Fibroblast of skin of left quadriceps (primary cell): ENCODE measurements around the gene ZDHHC14.
A peak's percentile ranks its signal among the peaks of the same experiment; 100 is the strongest.
"Not testable (repeated sequence)": the region's sequence is repeated elsewhere in the genome, so short reads cannot be mapped to it uniquely, and the experiment has no call there.

Source experiments
- DNase-seq, 2 experiments: peaks; one replicate each; pipeline ENCODE4 v3.0.0-alpha.2; 2013; ENCODE audit warnings: low read depth in 2 of 2

Gene ZDHHC14

DNA sequence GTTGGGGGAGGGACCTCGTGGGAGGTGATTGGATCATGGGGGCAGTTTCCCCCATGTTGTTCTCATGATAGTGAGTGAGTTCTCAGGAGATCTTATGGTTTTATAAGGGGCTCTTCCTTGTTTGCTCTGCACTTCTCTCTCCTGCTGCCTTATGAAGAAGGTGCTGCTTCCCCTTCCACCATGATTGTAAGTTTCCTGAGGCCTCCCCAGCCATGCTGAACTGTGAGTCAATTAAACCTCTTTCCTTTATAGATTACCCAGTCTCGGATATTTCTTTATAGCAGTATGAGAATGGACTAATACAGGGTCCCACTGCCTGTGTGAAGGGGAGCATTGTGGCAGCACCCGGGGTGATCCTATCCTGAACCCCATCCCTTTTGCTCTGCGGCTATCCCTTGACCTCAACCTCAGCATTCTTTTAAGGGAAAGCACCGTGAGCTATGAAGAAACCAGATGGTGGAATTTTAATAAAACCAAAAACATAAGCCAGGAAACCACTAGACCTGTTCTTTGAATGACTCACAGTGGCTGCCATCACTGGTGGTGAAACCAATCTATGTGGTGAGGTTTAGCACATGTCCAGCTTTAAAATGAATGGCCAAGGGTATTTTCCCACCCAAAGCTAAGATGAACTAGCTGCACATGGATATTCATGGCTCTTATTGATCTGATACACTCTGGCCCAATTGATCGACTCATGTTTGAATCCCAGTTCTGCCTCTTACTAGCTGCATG lies 62.2 kb downstream of the ZDHHC14 start:
- peak; percentile 61 to 62 for DNase-seq

DNA sequence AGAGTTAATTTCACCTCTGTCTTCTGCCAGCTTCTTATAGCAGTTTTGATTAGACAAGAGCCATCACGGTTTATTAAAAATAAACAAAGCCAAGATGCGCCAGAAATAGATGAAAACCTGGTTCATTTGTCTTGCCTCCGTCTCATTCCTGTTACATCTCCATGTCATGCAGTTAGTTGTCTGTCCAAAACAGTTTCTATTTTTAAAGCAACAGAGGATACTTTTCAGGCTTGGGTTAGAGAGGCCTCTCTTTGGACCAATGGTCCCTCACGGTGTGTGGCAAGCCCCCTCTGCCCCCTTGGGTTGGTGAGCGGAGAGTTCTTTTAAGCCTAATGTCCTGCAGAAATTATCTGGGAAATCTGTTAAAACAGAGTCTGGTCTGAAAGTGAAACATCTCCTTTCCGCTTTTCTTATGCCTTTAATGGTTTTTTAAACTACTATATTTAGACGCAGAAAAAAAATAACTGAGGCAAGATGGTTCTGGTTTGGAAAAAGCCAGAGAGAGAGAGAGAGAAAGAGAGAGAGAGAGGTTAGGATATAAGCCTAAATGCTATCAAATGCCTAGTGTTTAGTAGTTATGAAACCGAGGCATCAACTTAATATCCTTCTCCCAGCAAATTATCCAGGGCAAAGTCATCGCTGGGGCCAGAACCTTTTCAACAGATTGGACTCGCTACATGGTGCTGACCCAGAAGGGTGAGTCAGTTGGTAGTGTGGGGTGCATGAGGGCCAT lies 64.5 kb downstream of the ZDHHC14 start:
- DNase-seq: no peak

GRCh38 chr6:157447735-157448134 lies 66.7 kb downstream of the ZDHHC14 start:
- DNase-seq: no peak

- DNase-seq: no peak
These were observed 68.6 kb downstream of the ZDHHC14 start for GRCh38 chr6:157449610-157450009.

DNA sequence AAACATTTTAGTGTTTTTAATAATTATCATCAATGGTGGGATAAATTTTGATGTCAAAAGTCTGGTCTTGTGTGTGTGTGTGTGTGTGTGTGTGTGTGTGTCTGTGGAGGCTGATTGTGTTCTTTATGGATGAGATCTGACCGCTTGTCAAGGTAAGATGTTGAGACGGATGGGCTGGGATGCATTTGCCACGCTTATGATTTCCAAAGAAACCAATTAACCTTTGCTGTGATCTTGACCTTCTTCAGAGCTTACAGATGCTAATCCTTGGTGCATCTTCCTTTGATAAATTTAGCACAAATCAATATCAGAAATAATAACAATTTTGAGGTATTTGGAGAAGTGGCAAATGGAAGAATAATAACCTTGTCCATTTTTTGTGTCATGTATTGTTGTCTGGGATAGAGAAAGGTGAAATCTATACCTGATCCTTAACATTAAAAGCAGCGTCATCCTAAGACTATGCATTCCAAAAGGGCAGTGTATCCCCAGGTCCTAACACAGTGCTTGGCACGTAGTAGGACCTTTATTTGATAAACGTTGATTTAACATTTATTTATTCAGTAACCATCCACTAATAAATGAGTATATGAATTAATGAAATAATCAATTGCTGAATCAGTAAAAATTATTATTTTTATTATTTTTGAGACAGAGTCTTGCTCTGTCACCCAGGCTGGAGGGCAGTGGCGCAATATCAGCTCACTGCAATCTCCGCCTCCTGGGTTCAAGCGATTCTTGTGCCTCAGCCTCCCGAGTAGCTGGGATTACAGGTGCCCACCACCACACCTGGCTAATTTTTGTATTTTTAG lies 70.1 kb downstream of the ZDHHC14 start:
- no peak for DNase-seq

GRCh38 chr6:157452096-157452495 lies 71.1 kb downstream of the ZDHHC14 start:
- DNase-seq: no peak

DNA sequence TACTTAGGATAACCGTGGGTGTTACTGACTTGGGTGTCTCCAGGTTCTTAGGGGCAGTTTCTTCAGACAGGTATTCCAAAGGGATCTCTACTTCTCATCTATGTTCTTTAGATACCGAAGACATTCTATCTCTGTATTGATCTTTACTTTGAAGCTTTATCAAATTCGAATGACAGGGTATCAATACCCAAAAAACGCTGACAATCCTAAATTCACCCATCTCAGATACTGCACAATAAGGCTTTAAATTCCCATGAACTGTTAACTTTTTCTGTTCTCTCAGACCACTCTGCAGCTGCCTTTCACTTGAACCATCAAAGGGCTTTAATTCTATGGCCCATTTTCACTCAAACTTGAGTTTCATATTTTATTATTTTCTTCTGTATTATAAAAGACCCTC lies 72.1 kb downstream of the ZDHHC14 start:
- no peak for DNase-seq

GRCh38 chr6:157453978-157454377 lies 73.0 kb downstream of the ZDHHC14 start:
- no peak for DNase-seq

DNA sequence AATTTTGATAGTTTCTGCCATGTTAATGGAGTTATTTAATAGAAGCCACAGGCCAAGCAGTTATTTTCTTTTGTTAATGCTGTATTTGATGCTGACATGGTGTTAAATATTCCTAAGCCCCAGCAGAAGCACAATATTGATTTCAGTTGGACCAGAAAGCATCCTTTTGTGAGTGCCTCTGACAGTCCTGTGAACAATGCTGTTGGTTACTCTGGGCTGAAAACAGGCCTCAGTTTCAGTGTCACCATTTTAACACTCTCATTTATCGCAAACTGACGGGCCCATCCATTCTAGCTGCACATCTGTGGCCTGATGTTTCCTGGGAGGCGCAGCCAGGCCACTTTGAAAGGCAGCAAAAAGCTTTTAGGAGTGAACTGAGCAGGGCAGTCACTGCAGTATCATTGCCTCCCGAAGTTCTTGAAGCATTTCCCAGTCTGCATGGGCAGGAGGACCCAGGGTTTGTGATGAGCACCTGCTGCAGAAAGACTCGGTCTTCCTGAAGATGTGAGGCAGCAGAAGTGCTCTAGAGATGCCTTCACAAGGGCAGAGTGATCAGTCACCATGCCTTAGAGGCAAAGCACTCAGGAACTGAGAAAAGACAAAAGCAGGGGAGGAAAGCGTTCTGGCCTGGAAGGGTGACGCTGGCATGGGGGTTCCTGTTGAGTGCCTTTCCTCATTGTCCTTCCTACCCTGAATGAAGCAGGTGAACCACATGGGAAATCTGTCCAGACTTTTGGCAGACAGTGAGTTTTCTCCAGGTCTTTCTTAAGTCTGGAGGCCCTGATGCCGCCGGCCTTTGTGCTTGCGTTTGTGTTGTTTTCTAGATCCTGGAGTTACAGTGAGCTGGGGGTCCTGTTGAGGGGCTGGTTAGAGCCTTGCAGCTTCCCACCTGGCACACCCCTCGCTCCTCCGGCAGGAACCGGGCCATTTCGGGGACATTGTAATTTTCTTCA lies 74.0 kb downstream of the ZDHHC14 start:
- no peak for DNase-seq

GRCh38 chr6:157455731-157456523 lies 74.9 kb downstream of the ZDHHC14 start:
- no peak for DNase-seq

GRCh38 chr6:157456524-157456829 lies 75.5 kb downstream of the ZDHHC14 start:
- no peak for DNase-seq

GRCh38 chr6:157457787-157458186 lies 76.8 kb downstream of the ZDHHC14 start:
- DNase-seq: no peak

DNA sequence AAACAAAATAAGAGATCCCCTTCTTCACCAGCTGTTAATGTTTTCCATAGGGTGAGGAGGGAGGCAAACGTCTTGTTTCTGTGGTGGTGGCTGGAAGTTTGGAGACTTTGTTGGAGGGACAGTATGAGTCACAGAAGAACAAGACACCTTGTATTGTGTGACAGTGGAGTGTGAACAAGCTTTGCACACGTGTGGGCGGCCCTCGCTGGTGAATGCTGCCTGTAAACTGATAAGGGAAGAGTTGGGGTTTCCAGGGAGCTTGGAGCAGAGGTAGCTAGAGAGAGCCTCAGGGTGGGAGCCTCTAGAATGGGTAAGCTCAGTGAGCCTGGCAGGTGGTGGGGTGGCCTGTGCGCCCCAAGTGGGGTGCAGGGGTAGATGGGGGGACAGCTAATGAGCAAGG lies 78.3 kb downstream of the ZDHHC14 start:
- no peak for DNase-seq

GRCh38 chr6:157460182-157460999 lies 79.4 kb downstream of the ZDHHC14 start:
- peak; percentile 19 to 25 for DNase-seq

GRCh38 chr6:157461000-157461915 lies 80.3 kb downstream of the ZDHHC14 start:
- DNase-seq: no peak

- no peak for DNase-seq
These were observed 82.2 kb downstream of the ZDHHC14 start for GRCh38 chr6:157462956-157463742.

DNA sequence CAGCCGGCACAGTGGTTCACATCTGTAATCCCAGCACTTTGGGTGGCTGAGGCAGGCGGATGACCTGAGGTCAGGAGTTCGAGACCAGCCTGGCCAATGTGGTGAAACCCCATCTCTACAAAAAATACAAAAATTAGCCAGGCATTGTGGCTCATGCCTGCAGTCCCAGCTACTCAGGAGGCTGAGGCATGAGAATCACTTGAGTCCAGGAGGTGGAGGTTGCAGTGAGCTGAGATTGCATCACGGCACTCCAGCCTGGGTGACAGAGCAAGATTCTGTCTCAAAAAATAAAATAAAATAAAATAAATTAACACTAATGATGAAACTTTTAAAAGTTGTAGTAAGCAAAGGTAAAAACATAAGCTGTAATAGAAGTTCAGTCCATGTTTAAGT lies 82.7 kb downstream of the ZDHHC14 start:
- DNase-seq: not testable (repeated sequence)
